CD4-positive, alpha-beta memory T cell (primary cell): Measurements from ENCODE around the gene POLR1C. TPM values are rescaled to one million over a fixed set of nuclear protein-coding genes. Genes with fewer than 3 reads are reported as not detected.
A peak's percentile ranks its signal among the peaks of the same experiment; 100 is the strongest.

Experiments
- CTCF ChIA-PET: fragments of 350-600 bp; sonication (Branson Sonifier 250); formaldehyde crosslinking; loops from one replicate; lab custom pipeline; 2021; ENCODE audit warnings: inconsistent platforms; ENCODE audit not compliant: partially characterized antibody; lab: Charles Lee
- POLR2A ChIA-PET: fragments of 350-600 bp; sonication (Branson Sonifier 250); formaldehyde crosslinking; loops from one replicate; lab custom pipeline; 2021; ENCODE audit not compliant: partially characterized antibody; lab: Charles Lee
- DNase-seq, 5 donors: peaks; one replicate each; pipeline versions ENCODE4 v3.0.0 to v3.0.0-alpha.2; 2020 to 2022; ENCODE audit warnings: mixed read lengths in 1 of 5
- H3K27ac ChIP-seq: one replicate; pipeline ENCODE4 v1.7.0; 2013; ENCODE audit warnings: low read depth, low read length
- H3K27me3 ChIP-seq: 2 replicates; pipeline ENCODE4 v1.7.0; 2013; ENCODE audit warnings: mild to moderate bottlenecking, low read length, moderate library complexity; ENCODE audit not compliant: insufficient read depth
- H3K36me3 ChIP-seq: 2 replicates; pipeline ENCODE4 v1.7.0; 2013; ENCODE audit warnings: mild to moderate bottlenecking, low read length, moderate library complexity; ENCODE audit not compliant: insufficient read depth
- H3K4me1 ChIP-seq: 2 replicates; pipeline ENCODE4 v1.7.0; 2013; ENCODE audit warnings: mild to moderate bottlenecking, low read length, moderate library complexity; ENCODE audit not compliant: insufficient read depth
- H3K4me3 ChIP-seq, 2 donors: one replicate each; pipeline ENCODE4 v1.7.0; 2013; ENCODE audit warnings: low read length in 2 of 2, mild to moderate bottlenecking in 1 of 2
- H3K9me3 ChIP-seq, 2 donors: one replicate each; pipeline ENCODE4 v1.7.0; 2013; ENCODE audit warnings: low read length in 2 of 2, control low read depth in 1 of 2; ENCODE audit not compliant: control insufficient read depth in 1 of 2
- H3K27ac Mint-ChIP-seq, 7 donors: one replicate each; pipeline ENCODE4 v1.8.0; 2020 to 2021; ENCODE audit warnings: mixed read lengths in 7 of 7, mild to moderate bottlenecking in 6 of 7, inconsistent platforms in 3 of 7, moderate library complexity in 3 of 7
- H3K27me3 Mint-ChIP-seq, 2 donors: one replicate each; pipeline ENCODE4 v1.8.0; 2020 to 2021; ENCODE audit warnings: mixed read lengths in 2 of 2
- H3K36me3 Mint-ChIP-seq, 2 donors: one replicate each; pipeline ENCODE4 v1.8.0; 2020 to 2021; ENCODE audit warnings: mixed read lengths in 2 of 2, inconsistent platforms in 1 of 2, mild to moderate bottlenecking in 1 of 2
- H3K4me1 Mint-ChIP-seq, 4 donors: one replicate each; pipeline ENCODE4 v1.8.0; 2020 to 2021; ENCODE audit warnings: mixed read lengths in 4 of 4, mild to moderate bottlenecking in 1 of 4
- H3K4me3 Mint-ChIP-seq, 8 donors: one replicate each; pipeline ENCODE4 v1.8.0; 2020 to 2021; ENCODE audit warnings: mixed read lengths in 8 of 8, mild to moderate bottlenecking in 7 of 8, moderate library complexity in 6 of 8, inconsistent platforms in 3 of 8
- H3K9me3 Mint-ChIP-seq, 8 donors: one replicate each; pipeline ENCODE4 v1.8.0; 2020 to 2021; ENCODE audit warnings: mixed read lengths in 8 of 8, mild to moderate bottlenecking in 5 of 8, inconsistent platforms in 3 of 8, moderate library complexity in 1 of 8
- intact Hi-C: fragments of 100-400 bp; cut with micrococcal nuclease; formaldehyde crosslinking; loops from one replicate; pipeline ENCODE4 v1.15.1; 2023
- polyA plus RNA-seq, 2 donors: library from polyadenylated mRNA; unstranded; fragments of 300-500 nt; fragmentation: Illumina TruSeq; gene quantifications; one replicate each; pipeline ENCODE4 v1.2.3, GENCODE V29; 2021
- total RNA-seq, 2 experiments: library from RNA; stranded (reverse); gene quantifications; one replicate each; pipeline ENCODE4 v1.2.3, GENCODE V29; 2021

POLR1C gene
- total and polyA plus RNA-seq, 4 experiments from 2014 or later: 14.4 to 47.7 (median 32.2) TPM

GRCh38 chr6:43515808-43516207 lies 1.1 kb upstream of the POLR1C start:
- Histone ChIP-seq H3K4me3 (peak overlapping the region; percentile 91 to 99), H3K9me3 (no peaks in the 10 kb centered on the region), H3K36me3 (peaks cover 51% of the 10 kb centered on the region), H3K27ac (peak overlapping the region; percentile 92), H3K4me1 (peaks cover 46% of the 10 kb centered on the region), H3K27me3 (no peaks in the 10 kb centered on the region)
- Mint-ChIP-seq H3K27me3 (no peaks in the 10 kb centered on the region), H3K36me3 (peaks cover 30 to 64% of the 10 kb centered on the region in 2 donors), H3K4me3 (peak overlapping the region in 1 of 8 donors; percentile 82), H3K4me1 (peaks cover 21 to 43% (median 26%) of the 10 kb centered on the region in 4 donors), H3K27ac (no peak overlapping the region), H3K9me3 (no peaks in the 10 kb centered on the region)
- POLR2A ChIA-PET: interaction anchor here (1.0 to 2.8 kb wide), 11 partner anchors 8 to 269 kb away, joined by 3 to 21 read pairs (median 6); partner anchors contain the start of genes ABCC10, DLK2 and GTPBP2
- intact Hi-C loops: loop anchor here (2.0 to 10.0 kb wide), 5 partner anchors 61 to 345 kb away; partner anchors contain the start of genes DLK2, GTPBP2, POLH and SRF
- DNase-seq: no peak
- CTCF ChIA-PET: interaction anchor here (7.5 kb wide), 1 partner anchor 8 kb away, joined by 65 read pairs; the partner anchor contains the start of gene LRRC73

- no peak for DNase-seq
Observed at GRCh38 chr6:43516367-43516696, 557 bp upstream of the POLR1C start.

GRCh38 chr6:43517505-43518357 lies 842 bp downstream of the POLR1C start:
- Mint-ChIP-seq H3K27me3 (no peaks in the 10 kb centered on the region), H3K27ac (no peak overlapping the region), H3K4me1 (peaks cover 8 to 33% (median 24%) of the 10 kb centered on the region in 4 donors), H3K9me3 (no peaks in the 10 kb centered on the region), H3K4me3 (no peak overlapping the region), H3K36me3 (peaks cover 26 to 63% of the 10 kb centered on the region in 2 donors)
- no peak for DNase-seq
- ChIA-PET CTCF (interaction anchor here (1.5 to 7.5 kb wide), 3 partner anchors 10 to 289 kb away, joined by 5 to 65 read pairs (median 7); partner anchors contain the start of genes DNPH1 and LRRC73), POLR2A (interaction anchor here (0.7 to 2.8 kb wide), 14 partner anchors 8 to 771 kb away, joined by 3 to 21 read pairs (median 6); partner anchors contain the start of genes ABCC10, CNPY3, HSP90AB1 and PEX6)
- Histone ChIP-seq H3K27me3 (no peaks in the 10 kb centered on the region), H3K9me3 (no peaks in the 10 kb centered on the region), H3K4me1 (peaks cover 44% of the 10 kb centered on the region), H3K36me3 (peaks cover 54% of the 10 kb centered on the region), H3K27ac (peak overlapping the region; percentile 92), H3K4me3 (peak overlapping the region; percentile 91 to 99)
- intact Hi-C loops: loop anchor here (1.0 to 10.0 kb wide), 6 partner anchors 40 to 347 kb away; partner anchors contain the start of genes DLK2, GTPBP2, POLH and SRF

More at GRCh38 chr6:43516367-43516696, 557 bp upstream of the POLR1C start:
- no peak overlapping the region for H3K4me3 Mint-ChIP-seq
- H3K36me3 Mint-ChIP-seq: peaks cover 31 to 65% of the 10 kb centered on the region in 2 donors
- no peaks in the 10 kb centered on the region for H3K27me3 Mint-ChIP-seq
- H3K9me3 ChIP-seq: no peaks in the 10 kb centered on the region
- no peaks in the 10 kb centered on the region for H3K9me3 Mint-ChIP-seq
- no peaks in the 10 kb centered on the region for H3K27me3 ChIP-seq
- ChIA-PET CTCF (interaction anchor here (0.6 to 7.5 kb wide), 5 partner anchors 9 to 146 kb away, joined by 3 to 65 read pairs (median 4); partner anchors contain the start of genes LRRC73 and ZNF318), POLR2A (interaction anchor here (0.6 to 2.8 kb wide), 25 partner anchors 8 to 771 kb away, joined by 3 to 21 read pairs (median 5); partner anchors contain the start of genes ABCC10, CNPY3, DLK2 and GTPBP2)
- H3K36me3 ChIP-seq: peaks cover 54% of the 10 kb centered on the region
- peak overlapping the region; percentile 91 to 99 for H3K4me3 ChIP-seq
- H3K4me1 Mint-ChIP-seq: peaks cover 16 to 41% (median 26%) of the 10 kb centered on the region in 4 donors
- peaks cover 44% of the 10 kb centered on the region for H3K4me1 ChIP-seq
- H3K27ac Mint-ChIP-seq: no peak overlapping the region
- intact Hi-C loops: loop anchor here (2.0 to 10.0 kb wide), 5 partner anchors 60 to 346 kb away; partner anchors contain the start of genes DLK2, GTPBP2, POLH and SRF
- H3K27ac ChIP-seq: peak overlapping the region; percentile 92

GRCh38 chr6:43520097-43520496 lies 3.2 kb downstream of the POLR1C start:
- Histone ChIP-seq H3K4me3 (no peak overlapping the region), H3K36me3 (peaks cover 50% of the 10 kb centered on the region), H3K9me3 (no peaks in the 10 kb centered on the region), H3K27ac (no peak overlapping the region), H3K4me1 (peaks cover 34% of the 10 kb centered on the region), H3K27me3 (no peaks in the 10 kb centered on the region)
- Mint-ChIP-seq H3K36me3 (peaks cover 27 to 66% of the 10 kb centered on the region in 2 donors), H3K4me1 (peaks cover 0 to 14% (median 13%) of the 10 kb centered on the region in 4 donors), H3K4me3 (no peak overlapping the region), H3K9me3 (no peaks in the 10 kb centered on the region), H3K27me3 (no peaks in the 10 kb centered on the region), H3K27ac (peak overlapping the region in 3 of 7 donors; percentile 7 to 76 (median 65))
- POLR2A ChIA-PET: no interaction called here
- CTCF ChIA-PET: interaction anchor here (7.5 kb wide), 1 partner anchor 13 kb away, joined by 65 read pairs; the partner anchor contains the start of gene LRRC73
- no peak for DNase-seq
- intact Hi-C loops: no loop called here

GRCh38 chr6:43521836-43522235 lies 4.9 kb downstream of the POLR1C start:
- peaks cover 36 to 70% of the 10 kb centered on the region in 2 donors for H3K36me3 Mint-ChIP-seq
- no peak overlapping the region for H3K27ac Mint-ChIP-seq
- POLR2A ChIA-PET: interaction anchor here (1.2 kb wide), 1 partner anchor 10 kb away, joined by 3 read pairs; no protein-coding TSS in a partner anchor
- H3K4me1 Mint-ChIP-seq: peaks cover 0 to 2% (median under 1%) of the 10 kb centered on the region in 4 donors
- H3K4me1 ChIP-seq: peaks cover 22% of the 10 kb centered on the region
- no peaks in the 10 kb centered on the region for H3K9me3 Mint-ChIP-seq
- H3K4me3 Mint-ChIP-seq: no peak overlapping the region
- H3K4me3 ChIP-seq: no peak overlapping the region
- intact Hi-C loops: no loop called here
- no peak for DNase-seq
- no peaks in the 10 kb centered on the region for H3K27me3 ChIP-seq
- CTCF ChIA-PET: interaction anchor here (7.5 kb wide), 1 partner anchor 14 kb away, joined by 65 read pairs; the partner anchor contains the start of gene LRRC73
- peaks cover 67% of the 10 kb centered on the region for H3K36me3 ChIP-seq
- no peak overlapping the region for H3K27ac ChIP-seq
- H3K9me3 ChIP-seq: no peaks in the 10 kb centered on the region
- H3K27me3 Mint-ChIP-seq: no peaks in the 10 kb centered on the region

GRCh38 chr6:43522547-43523261 lies 5.8 kb downstream of the POLR1C start:
- Mint-ChIP-seq H3K9me3 (no peaks in the 10 kb centered on the region), H3K27me3 (no peaks in the 10 kb centered on the region), H3K36me3 (peaks cover 44 to 79% of the 10 kb centered on the region in 2 donors), H3K27ac (peak overlapping the region in 3 of 7 donors; percentile 12 to 79 (median 61)), H3K4me1 (peaks cover 0 to 2% (median under 1%) of the 10 kb centered on the region in 4 donors), H3K4me3 (no peak overlapping the region)
- Histone ChIP-seq H3K36me3 (peaks cover 75% of the 10 kb centered on the region), H3K9me3 (no peaks in the 10 kb centered on the region), H3K4me3 (no peak overlapping the region), H3K27me3 (no peaks in the 10 kb centered on the region), H3K27ac (no peak overlapping the region), H3K4me1 (peaks cover 17% of the 10 kb centered on the region)
- POLR2A ChIA-PET: interaction anchor here (1.2 kb wide), 1 partner anchor 9 kb away, joined by 3 read pairs; no protein-coding TSS in a partner anchor
- intact Hi-C loops: no loop called here
- CTCF ChIA-PET: interaction anchor here (7.5 kb wide), 1 partner anchor 15 kb away, joined by 65 read pairs; the partner anchor contains the start of gene LRRC73
- DNase-seq: no peak
